Measurements from ENCODE around the gene CLASP1.
"Not testable (repeated sequence)": the region's sequence is repeated elsewhere in the genome, so short reads cannot be mapped to it uniquely, and the experiment has no call there.

CLASP1 gene

GRCh38 chr2:121349721-121350401, 299.4 kb downstream of the CLASP1 start:
- Mint-ChIP-seq H3K36me3 (ENCODE audit: low read depth) (peaks cover 34% of the 10 kb centered on the region), H3K4me3 (no peak overlapping the region), H3K9me3 (no peaks in the 10 kb centered on the region), H3K27ac (no peak overlapping the region), H3K27me3 (no peaks in the 10 kb centered on the region), H3K4me1 (no peaks in the 10 kb centered on the region)
- no peak for DNase-seq
- ATAC-seq = no peak

DNA sequence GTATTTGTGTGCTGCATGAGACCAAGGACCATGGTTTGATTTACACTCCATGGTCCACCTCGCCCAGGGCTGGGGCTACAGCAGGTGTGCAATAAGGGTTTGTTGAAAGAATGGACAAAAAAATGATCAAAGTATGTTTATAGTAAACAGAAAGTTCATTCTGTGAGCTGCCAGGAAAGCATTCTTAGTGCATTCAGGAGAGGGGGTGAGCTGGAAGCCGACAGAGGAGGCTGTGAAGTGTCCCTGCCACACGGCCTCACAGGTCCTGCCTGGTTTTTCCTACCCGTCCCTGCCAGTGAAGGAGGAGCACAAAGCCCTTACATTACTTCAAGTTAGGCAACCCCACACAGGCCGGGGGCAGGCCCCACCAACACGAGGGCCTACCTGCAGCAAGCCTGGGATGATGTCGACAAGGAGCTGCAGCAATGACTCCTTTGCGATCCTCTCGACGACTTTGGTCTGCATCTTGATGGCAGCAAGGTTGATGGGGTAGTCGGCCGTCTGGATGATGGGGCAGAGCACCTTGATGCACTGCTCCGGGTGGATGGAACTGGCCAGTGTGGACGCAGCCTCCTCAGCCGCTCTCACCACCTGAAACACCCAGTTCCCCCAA, 301.0 kb downstream of the CLASP1 start:
- DNase-seq (no peak), ATAC-seq (no peak)
- Mint-ChIP-seq H3K4me1 (no peaks in the 10 kb centered on the region), H3K9me3 (no peaks in the 10 kb centered on the region), H3K27ac (no peak overlapping the region), H3K36me3 (ENCODE audit: low read depth) (peaks cover 37% of the 10 kb centered on the region), H3K27me3 (no peaks in the 10 kb centered on the region), H3K4me3 (no peak overlapping the region)

- no peak for ATAC-seq
These were observed 302.4 kb downstream of the CLASP1 start for GRCh38 chr2:121346859-121347258.

GRCh38 chr2:121346407-121346806, 302.9 kb downstream of the CLASP1 start:
- no peaks in the 10 kb centered on the region for H3K4me1 Mint-ChIP-seq
- H3K27me3 Mint-ChIP-seq = no peaks in the 10 kb centered on the region
- H3K27ac Mint-ChIP-seq = no peak overlapping the region
- ATAC-seq (no peak), DNase-seq (no peak)
- no peaks in the 10 kb centered on the region for H3K9me3 Mint-ChIP-seq
- H3K36me3 Mint-ChIP-seq (ENCODE audit: low read depth) = peaks cover 41% of the 10 kb centered on the region
- H3K4me3 Mint-ChIP-seq = no peak overlapping the region

More at GRCh38 chr2:121346859-121347258, 302.4 kb downstream of the CLASP1 start:
- no peak overlapping the region for H3K4me3 Mint-ChIP-seq
- H3K9me3 Mint-ChIP-seq = no peaks in the 10 kb centered on the region
- no peaks in the 10 kb centered on the region for H3K4me1 Mint-ChIP-seq
- no peaks in the 10 kb centered on the region for H3K27me3 Mint-ChIP-seq
- H3K36me3 Mint-ChIP-seq (ENCODE audit: low read depth) = peaks cover 41% of the 10 kb centered on the region
- H3K27ac Mint-ChIP-seq = peak overlapping the region; percentile 12
- DNase-seq = no peak

- Mint-ChIP-seq H3K4me3 (no peak overlapping the region), H3K27me3 (no peaks in the 10 kb centered on the region), H3K36me3 (ENCODE audit: low read depth) (peaks cover 40% of the 10 kb centered on the region), H3K9me3 (no peaks in the 10 kb centered on the region), H3K27ac (no peak overlapping the region), H3K4me1 (no peaks in the 10 kb centered on the region)
- DNase-seq (no peak), ATAC-seq (no peak)
These were observed 303.4 kb downstream of the CLASP1 start for GRCh38 chr2:121345887-121346286.

- ATAC-seq = no peak
- no peak overlapping the region for H3K27ac Mint-ChIP-seq
- no peaks in the 10 kb centered on the region for H3K9me3 Mint-ChIP-seq
- DNase-seq = no peak
- H3K36me3 Mint-ChIP-seq (ENCODE audit: low read depth) = peaks cover 46% of the 10 kb centered on the region
- no peaks in the 10 kb centered on the region for H3K27me3 Mint-ChIP-seq
- no peak overlapping the region for H3K4me3 Mint-ChIP-seq
- H3K4me1 Mint-ChIP-seq = no peaks in the 10 kb centered on the region
These were observed 304.2 kb downstream of the CLASP1 start for GRCh38 chr2:121345101-121345500.

- not testable (repeated sequence) for H3K4me1 Mint-ChIP-seq, H3K4me3 Mint-ChIP-seq, H3K9me3 Mint-ChIP-seq, H3K27me3 Mint-ChIP-seq, DNase-seq, H3K27ac Mint-ChIP-seq, ATAC-seq
- peaks cover 50% of the 10 kb centered on the region for H3K36me3 Mint-ChIP-seq (ENCODE audit: low read depth)
These were observed 305.3 kb downstream of the CLASP1 start for GRCh38 chr2:121343828-121344399.

GRCh38 chr2:121343191-121343590, 306.1 kb downstream of the CLASP1 start:
- peaks cover 48% of the 10 kb centered on the region for H3K36me3 Mint-ChIP-seq (ENCODE audit: low read depth)
- H3K27ac Mint-ChIP-seq = no peak overlapping the region

GRCh38 chr2:121342751-121343150, 306.5 kb downstream of the CLASP1 start:
- Mint-ChIP-seq H3K27ac (no peak overlapping the region), H3K9me3 (no peaks in the 10 kb centered on the region), H3K36me3 (ENCODE audit: low read depth) (peaks cover 44% of the 10 kb centered on the region), H3K4me3 (no peak overlapping the region), H3K4me1 (no peaks in the 10 kb centered on the region), H3K27me3 (no peaks in the 10 kb centered on the region)
- ATAC-seq = no peak
- DNase-seq = no peak

More at GRCh38 chr2:121343191-121343590, 306.1 kb downstream of the CLASP1 start:
- no peak for ATAC-seq
- Mint-ChIP-seq H3K9me3 (no peaks in the 10 kb centered on the region), H3K4me3 (no peak overlapping the region), H3K4me1 (no peaks in the 10 kb centered on the region), H3K27me3 (no peaks in the 10 kb centered on the region)
- DNase-seq = no peak

- H3K36me3 Mint-ChIP-seq (ENCODE audit: low read depth) = peaks cover 30% of the 10 kb centered on the region
- DNase-seq (no peak), ATAC-seq (no peak)
- no peaks in the 10 kb centered on the region for H3K4me1 Mint-ChIP-seq
- no peaks in the 10 kb centered on the region for H3K9me3 Mint-ChIP-seq
- no peaks in the 10 kb centered on the region for H3K27me3 Mint-ChIP-seq
- H3K27ac Mint-ChIP-seq = no peak overlapping the region
- H3K4me3 Mint-ChIP-seq = no peak overlapping the region
These were observed 308.3 kb downstream of the CLASP1 start for GRCh38 chr2:121340926-121341325.

GRCh38 chr2:121338281-121338680, 311.0 kb downstream of the CLASP1 start:
- H3K4me1 Mint-ChIP-seq = peaks cover 2% of the 10 kb centered on the region
- peaks cover 19% of the 10 kb centered on the region for H3K36me3 Mint-ChIP-seq (ENCODE audit: low read depth)
- H3K27me3 Mint-ChIP-seq = no peaks in the 10 kb centered on the region
- DNase-seq (no peak), ATAC-seq (no peak)
- no peak overlapping the region for H3K4me3 Mint-ChIP-seq
- no peak overlapping the region for H3K27ac Mint-ChIP-seq
- H3K9me3 Mint-ChIP-seq = no peaks in the 10 kb centered on the region

DNA sequence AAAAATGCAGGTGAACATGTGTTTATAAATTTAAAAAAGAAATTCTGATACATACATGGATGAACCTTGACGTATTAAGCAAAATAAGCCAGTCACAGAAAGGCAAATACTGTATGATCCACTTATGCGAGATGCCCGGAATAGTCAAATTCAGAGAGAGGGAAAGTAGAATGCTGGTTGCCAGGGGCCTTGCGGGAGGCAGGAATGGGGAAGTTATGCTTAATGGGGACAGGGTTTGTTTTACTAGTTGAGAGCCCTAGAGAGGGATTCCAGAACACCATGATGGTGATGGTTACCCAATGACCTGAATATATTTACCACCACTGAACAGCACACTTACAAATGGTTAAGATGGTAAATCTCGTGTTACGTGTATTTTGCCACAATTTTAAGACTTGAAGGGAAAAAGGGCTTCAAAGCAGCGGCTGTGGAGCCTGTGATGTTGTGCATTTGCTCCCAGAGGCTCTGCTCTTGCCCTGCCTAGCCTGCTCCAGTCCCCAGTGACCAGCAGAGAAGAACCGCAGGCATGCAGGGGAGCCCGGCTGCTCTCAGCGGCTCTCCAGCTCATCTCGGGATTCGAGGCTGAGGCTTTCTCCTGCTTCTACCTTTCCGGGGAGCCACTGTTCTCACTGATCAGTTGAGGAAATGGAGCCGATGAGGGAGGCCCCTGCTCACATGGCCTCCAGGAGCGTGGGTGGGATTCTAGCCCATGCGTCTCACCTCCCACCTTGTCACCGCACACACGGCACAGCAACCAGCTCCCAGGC, 312.6 kb downstream of the CLASP1 start:
- DNase-seq = no peak
- Mint-ChIP-seq H3K4me1 (peaks cover 2% of the 10 kb centered on the region), H3K4me3 (no peak overlapping the region), H3K27me3 (no peaks in the 10 kb centered on the region), H3K36me3 (ENCODE audit: low read depth) (peaks cover 14% of the 10 kb centered on the region), H3K9me3 (no peaks in the 10 kb centered on the region), H3K27ac (no peak overlapping the region)
- no peak for ATAC-seq

DNA sequence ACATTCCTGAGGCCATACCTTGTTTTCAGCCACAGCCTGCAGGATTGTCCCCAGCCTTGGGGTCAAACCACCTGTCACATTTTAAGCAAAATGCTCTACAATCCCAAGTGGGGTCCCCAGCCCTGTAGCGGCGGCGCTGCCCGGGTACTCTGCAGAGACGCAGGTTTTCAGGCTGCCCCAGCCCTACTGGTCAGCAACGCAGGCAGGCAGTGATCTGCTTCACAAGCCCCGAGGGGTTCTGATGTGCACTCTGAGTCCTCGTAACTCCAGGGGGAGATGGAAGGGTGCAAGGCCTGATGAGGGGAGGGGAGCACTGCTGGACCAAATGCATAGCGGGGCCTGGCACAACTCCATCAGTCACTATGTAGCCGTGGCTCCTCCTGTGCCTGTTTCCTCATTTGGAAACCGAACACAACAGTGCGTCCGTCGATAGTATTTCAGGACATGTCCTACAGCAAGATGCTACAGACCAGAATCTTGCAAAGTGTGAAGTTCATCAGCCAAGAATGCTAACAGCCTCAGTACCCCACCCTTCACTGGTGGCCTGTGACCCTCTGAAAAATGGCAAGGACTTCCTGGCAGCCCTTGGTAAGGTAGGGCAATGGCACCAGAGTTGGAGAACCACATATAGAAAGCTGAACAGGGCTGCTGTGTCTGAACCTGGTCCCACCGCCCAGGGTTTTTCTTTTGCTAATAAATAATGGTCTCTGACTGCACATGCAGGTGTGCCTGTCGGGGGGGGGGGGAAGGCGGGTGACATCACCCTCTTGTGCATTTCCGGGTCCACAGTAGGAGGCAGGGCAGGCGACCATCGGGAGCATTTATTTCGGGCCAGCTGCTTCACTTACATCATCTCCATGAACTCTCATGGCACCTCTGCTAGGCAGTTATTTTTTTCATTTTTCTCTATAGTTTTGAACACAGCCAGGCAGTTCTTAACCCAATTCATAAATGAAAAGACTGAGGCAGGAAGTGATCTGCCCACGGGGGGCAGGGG, 313.7 kb downstream of the CLASP1 start:
- Mint-ChIP-seq H3K9me3 (no peaks in the 10 kb centered on the region), H3K4me3 (no peak overlapping the region), H3K36me3 (ENCODE audit: low read depth) (peaks cover 11% of the 10 kb centered on the region), H3K4me1 (peaks cover 2% of the 10 kb centered on the region), H3K27ac (no peak overlapping the region), H3K27me3 (no peaks in the 10 kb centered on the region)
- no peak for ATAC-seq
- no peak for DNase-seq
